Psoas muscle (tissue), 8 donors: ENCODE measurements around the gene RSL1D1. TPM values are rescaled to one million over a fixed set of nuclear protein-coding genes. Genes with fewer than 3 reads are reported as not detected.

Experiments
- ATAC-seq, 4 donors: fragments of 200-7000 bp; cut with Tn5 transposase; one replicate each; pipeline ENCODE4 v1.9.1; 2020; ENCODE audit warnings: moderate library complexity in 3 of 4, mild to moderate bottlenecking in 2 of 4
- DNase-seq, 2 donors: peaks; one replicate each; pipeline ENCODE4 v3.0.0-alpha.2; 2020
- H3K27ac ChIP-seq: fragments of 200-600 bp; one replicate; pipeline ENCODE4 v1.8.0; 2022
- H3K27me3 ChIP-seq, 3 donors: fragments of 200-600 bp in 1 of 3; one replicate each; pipeline versions ENCODE4 v1.6.1 to v1.8.0; 2013 to 2022; ENCODE audit warnings: low read length in 2 of 3, mild to moderate bottlenecking in 2 of 3, moderate library complexity in 1 of 3; ENCODE audit not compliant: insufficient read depth in 3 of 3
- H3K36me3 ChIP-seq, 2 donors: fragments of 200-600 bp in 1 of 2; one replicate each; pipeline versions ENCODE4 v1.6.1 to v1.8.0; 2013 to 2022; ENCODE audit warnings: low read depth in 1 of 2, mild to moderate bottlenecking in 1 of 2, moderate library complexity in 1 of 2; ENCODE audit not compliant: insufficient read depth in 1 of 2
- H3K4me1 ChIP-seq: fragments of 200-600 bp; one replicate; pipeline ENCODE4 v1.8.0; 2022
- H3K4me3 ChIP-seq: fragments of 200-600 bp; one replicate; pipeline ENCODE4 v1.8.0; 2022; ENCODE audit warnings: mild to moderate bottlenecking
- H3K9me3 ChIP-seq: fragments of 200-600 bp; one replicate; pipeline ENCODE4 v1.8.0; 2022
- CTCF ChIP-seq: fragments of 200-600 bp; IDR thresholded peaks from one replicate; pipeline ENCODE4 v1.8.0; 2022; ENCODE audit warnings: antibody characterized with exemption
- WGBS, 3 donors: extraction: QIAGEN DNeasy Blood & Tissue Kit; methylation state at CpG; one replicate each; pipeline versions ENCODE4 v1.1.6 to v1.1.7; 2013; 5-methylcytosine and 5-hydroxymethylcytosine counted together
- intact Hi-C, 2 donors: fragments of 100-400 bp; cut with DNase I; formaldehyde crosslinking; loops; one replicate each; pipeline versions ENCODE4 v1.11.0 to v1.14.2; 2022
- polyA plus RNA-seq, 3 donors: library from polyadenylated mRNA; stranded (reverse); fragments of 200-250 nt; gene quantifications; one replicate each; pipeline ENCODE4 v1.2.3, GENCODE V29; 2013
- total RNA-seq, 4 donors: library from RNA; stranded (reverse); fragmentation: NEBNext Ultra II Directional in 2 of 4; extraction: Animal tissue kit (Norgen Biotek cat#: 25700) in 2 of 4; gene quantifications; one replicate each; pipeline versions ENCODE4 v1.2.1 to v1.2.4, GENCODE V29; 2021 to 2023
- donor health status: healthy with polysubstance abuse.
- donor health status: DM: no; HTN: no; CAD: no; lungs with moderate emphysema.
- donor health status: Bipolar disorder and iron deficiency.
- donor health status: healthy.
- donor health status: DM: yes; HTN: yes; CAD: no.
- donor health status: DM: no; HTN: no; CAD: no.
- donor health status: DM: no; HTN: no; CAD: no.
- donor health status: DM: yes; HTN: yes; CAD: no.

RSL1D1 gene
- total and polyA plus RNA-seq, 7 donors: 197 to 271 (median 241) TPM

GRCh38 chr16:11892761-11893160, 41.4 kb upstream of the RSL1D1 start:
- ATAC-seq: no peak
- TF ChIP-seq CTCF: no peak
- Histone ChIP-seq H3K27me3 (no peaks in the 10 kb centered on the region), H3K4me3 (no peak overlapping the region), H3K9me3 (no peaks in the 10 kb centered on the region), H3K27ac (no peak overlapping the region), H3K36me3 (peaks cover 0 to 89% of the 10 kb centered on the region in 2 donors), H3K4me1 (no peaks in the 10 kb centered on the region)
- DNase-seq: no peak
- 74 to 97% (median 96%) methylated on average over 4 of the region's 4 CpGs for WGBS, 3 donors
- intact Hi-C loops: no loop called here

DNA sequence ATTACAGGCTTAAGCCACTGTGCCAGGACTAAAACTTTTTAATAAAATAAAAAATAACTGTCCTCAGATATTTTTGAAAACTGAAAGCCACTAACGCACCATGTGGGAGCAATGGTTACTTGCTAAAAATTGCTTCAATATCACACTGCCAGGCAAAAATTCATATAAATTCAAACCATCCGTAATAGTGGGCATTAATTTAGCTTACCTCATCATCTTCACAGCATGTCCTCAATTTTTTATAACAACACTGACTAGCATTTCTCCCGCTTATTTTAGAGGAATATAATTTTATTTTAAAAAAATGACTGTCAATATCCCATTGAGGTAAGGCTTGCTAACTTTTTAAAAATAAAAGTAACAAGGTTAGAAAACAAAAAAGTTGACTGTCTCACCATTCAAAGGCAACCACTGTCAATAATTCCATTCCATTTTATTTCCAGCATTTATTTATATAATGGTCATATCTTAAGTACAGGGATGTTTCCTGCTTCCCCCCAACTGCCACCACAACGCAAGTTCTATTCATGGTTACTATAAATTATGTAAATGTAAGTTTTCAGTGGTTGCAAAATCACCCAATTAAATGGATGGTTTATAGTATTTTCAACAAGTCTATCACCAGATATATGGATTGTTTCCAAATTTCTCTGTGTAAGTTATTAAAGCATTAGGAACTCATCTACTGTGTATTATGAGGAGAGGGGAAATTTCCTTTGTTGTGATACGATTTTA, 39.1 kb upstream of the RSL1D1 start:
- WGBS, 3 donors: 86 to 95% (median 93%) methylated on average over 5 of the region's 5 CpGs
- no peak overlapping the region for H3K27ac ChIP-seq
- no peaks in the 10 kb centered on the region for H3K9me3 ChIP-seq
- peaks cover 0 to 100% of the 10 kb centered on the region in 2 donors for H3K36me3 ChIP-seq
- no peak for TF ChIP-seq CTCF
- H3K4me1 ChIP-seq: no peaks in the 10 kb centered on the region
- no peak overlapping the region for H3K4me3 ChIP-seq
- no peaks in the 10 kb centered on the region for H3K27me3 ChIP-seq
- ATAC-seq: no peak
- DNase-seq: no peak
- intact Hi-C loops: no loop called here

- no peak overlapping the region for H3K4me3 ChIP-seq
- H3K27me3 ChIP-seq: no peaks in the 10 kb centered on the region
- H3K9me3 ChIP-seq: no peaks in the 10 kb centered on the region
- H3K27ac ChIP-seq: no peak overlapping the region
- DNase-seq: no peak
- peaks cover 3 to 100% of the 10 kb centered on the region in 2 donors for H3K36me3 ChIP-seq
- WGBS, 3 donors: 84 to 88% (median 87%) methylated on average over 6 of the region's 6 CpGs
- ATAC-seq: no peak
- H3K4me1 ChIP-seq: no peaks in the 10 kb centered on the region
- intact Hi-C loops: no loop called here
- no peak for TF ChIP-seq CTCF
These were observed 35.5 kb upstream of the RSL1D1 start for GRCh38 chr16:11886881-11887280.

- 97% methylated on average over 5 of the region's 5 CpGs for WGBS, 3 donors
- Histone ChIP-seq H3K9me3 (no peaks in the 10 kb centered on the region), H3K4me1 (no peaks in the 10 kb centered on the region), H3K4me3 (no peak overlapping the region), H3K27ac (no peak overlapping the region), H3K36me3 (peaks cover 3 to 100% of the 10 kb centered on the region in 2 donors), H3K27me3 (no peaks in the 10 kb centered on the region)
- no peak for DNase-seq
- no peak for TF ChIP-seq CTCF
- intact Hi-C loops: loop anchor here (5.0 kb wide), 2 partner anchors 112 to 117 kb away; no protein-coding TSS in a partner anchor
- no peak for ATAC-seq
These were observed 32.7 kb upstream of the RSL1D1 start for GRCh38 chr16:11884035-11884434.
